HG02970 (cell line): ENCODE results near the gene PRRX1.

ENCODE experiments used
- ATAC-seq: cut with Tn5 transposase; IDR thresholded peaks from one replicate; pipeline ENCODE4 v1.9.1; 2021; ENCODE audit warnings: mild to moderate bottlenecking, moderate library complexity, moderate number of reproducible peaks; ENCODE audit not compliant: unreplicated experiment, low FRiP score

The PRRX1 gene

DNA sequence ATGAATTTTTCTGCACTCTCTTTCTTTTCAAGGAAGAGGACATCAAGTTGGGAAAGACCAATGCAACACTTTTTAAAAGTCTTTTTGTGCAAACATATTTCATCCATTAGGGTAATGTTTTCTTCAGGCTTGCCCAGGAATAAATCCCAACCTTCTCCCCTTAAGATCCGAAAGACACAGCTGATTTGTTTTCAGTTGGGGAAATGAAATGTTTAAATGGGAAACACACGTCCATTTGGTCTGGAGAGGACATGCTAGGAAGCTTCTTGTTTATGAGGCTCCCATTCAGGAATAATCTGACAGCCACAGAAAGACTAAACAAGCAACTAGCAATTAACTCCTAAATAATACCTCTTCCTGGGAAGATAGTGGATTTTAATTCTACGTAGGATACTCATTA, 91.9 kb downstream of the PRRX1 start:
- ATAC-seq = no peak

DNA sequence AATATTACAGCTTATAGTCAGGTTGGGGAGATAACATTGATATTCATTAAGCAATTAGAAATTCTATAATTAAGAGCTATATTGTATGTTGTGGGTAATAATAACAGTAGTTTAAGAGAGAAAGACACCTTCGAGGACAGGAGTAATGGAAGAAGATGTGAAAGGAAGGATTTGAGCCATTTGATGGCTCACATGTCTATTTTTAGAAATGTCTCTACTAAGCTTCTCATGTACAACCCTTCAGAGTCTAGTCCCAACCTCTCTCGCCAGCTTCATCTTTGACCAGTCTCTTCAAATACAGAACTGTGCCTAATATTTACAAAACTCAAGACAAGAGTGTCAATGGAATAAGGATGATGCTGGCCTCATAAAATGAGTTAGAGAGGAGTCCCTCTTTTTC, 95.1 kb downstream of the PRRX1 start:
- no peak for ATAC-seq

DNA sequence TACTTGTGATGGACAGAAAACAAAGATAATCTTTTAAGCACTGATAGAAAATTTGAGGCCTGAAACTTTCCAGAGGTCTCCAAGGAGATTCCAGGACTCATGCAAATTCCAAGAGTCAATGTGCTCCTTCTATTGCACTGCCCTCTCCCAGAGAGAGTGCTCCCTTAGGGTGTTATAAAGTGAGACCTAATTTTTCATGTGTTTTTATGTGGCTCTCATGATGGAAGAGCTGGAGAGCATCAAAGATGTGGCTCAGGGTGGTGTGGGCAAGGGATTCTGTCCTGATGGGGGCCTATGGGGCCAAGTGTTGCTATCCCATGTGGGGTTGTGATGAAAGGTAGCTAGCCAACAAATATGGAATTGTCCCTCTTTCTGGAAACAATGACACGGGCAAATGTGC, 101.3 kb downstream of the PRRX1 start:
- no peak for ATAC-seq

DNA sequence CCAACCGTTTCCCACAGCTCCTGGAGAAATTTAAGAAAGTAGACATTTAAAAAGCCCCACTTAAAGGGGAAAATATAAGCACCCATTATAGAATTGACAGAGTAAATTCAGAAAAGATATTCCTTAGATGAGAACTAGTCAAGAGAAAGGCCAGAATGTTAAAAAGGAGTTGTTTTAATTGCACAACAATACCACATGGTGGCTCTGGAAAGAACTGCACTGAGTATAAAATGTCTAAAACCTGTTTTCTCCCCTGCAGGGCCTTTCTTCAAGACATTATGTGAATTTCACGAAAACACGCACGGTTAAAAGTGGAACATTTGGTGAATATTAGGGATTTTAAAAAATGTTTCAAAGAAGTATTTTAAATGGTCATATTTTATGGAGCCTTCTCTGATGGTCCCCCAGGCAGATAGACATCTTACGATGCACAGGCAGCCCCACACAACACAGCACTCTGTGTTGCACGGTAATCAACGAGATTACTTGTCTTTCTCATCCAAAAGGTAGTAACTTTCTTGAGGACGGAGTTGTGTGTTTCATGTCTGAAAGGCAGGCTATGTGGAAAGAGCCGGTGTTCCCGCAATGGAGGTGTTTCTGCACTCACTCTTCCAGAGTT, 101.9 kb downstream of the PRRX1 start:
- ATAC-seq = no peak

DNA sequence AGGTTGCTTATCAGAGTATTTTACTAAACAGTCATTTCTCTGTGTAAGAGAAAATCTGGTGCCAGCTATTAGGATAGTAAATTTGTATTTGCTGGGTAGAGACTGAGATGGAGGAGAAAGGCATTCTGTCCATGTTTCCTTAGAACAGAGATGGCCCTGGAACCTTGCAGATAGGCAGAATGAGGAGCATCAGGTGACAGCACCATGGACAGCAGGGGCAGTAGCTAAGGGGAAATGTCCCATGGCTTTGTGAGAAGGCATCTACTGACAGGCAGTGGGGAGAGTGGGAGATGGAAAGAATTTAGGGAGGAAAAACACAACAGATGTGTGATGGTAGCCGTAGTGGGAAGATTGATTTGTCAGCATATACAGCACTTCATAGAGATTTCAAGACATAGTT, 105.0 kb downstream of the PRRX1 start:
- no peak for ATAC-seq

DNA sequence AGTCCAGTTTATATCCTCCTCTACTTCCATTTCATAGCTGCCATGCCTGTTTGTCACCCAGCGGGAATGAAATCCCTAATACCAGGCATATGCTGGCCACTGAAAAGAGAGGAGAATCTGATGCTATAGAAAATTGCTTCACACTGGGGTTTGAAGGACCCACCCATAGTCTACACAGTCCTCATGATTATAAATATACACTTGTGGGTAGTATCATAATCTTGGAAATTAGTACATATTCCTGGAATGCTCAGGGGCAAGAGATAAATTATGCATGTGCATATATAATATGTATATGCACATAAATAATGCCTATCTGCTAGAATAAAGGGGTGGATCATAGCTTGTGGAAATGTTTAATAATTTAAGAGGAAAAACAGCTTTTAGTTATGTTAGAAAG, 105.8 kb downstream of the PRRX1 start:
- ATAC-seq = no peak

DNA sequence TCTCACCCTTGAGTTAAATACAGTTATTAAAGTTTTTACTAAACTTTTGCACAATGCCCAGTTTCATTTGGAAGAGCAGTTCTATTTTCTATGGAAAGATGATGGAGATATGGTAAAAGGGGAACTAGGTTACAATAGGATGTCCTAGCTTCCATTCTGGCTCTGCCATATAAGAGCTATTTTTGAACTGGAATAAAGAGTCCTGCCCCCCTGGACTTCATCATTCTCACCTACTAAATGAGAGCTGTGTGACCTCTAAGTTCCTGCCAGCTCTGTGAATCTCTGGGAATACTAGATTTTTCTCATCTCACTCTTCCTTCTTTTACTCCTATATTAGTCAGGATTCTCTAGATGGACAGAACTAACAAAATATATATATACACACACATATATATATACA, 106.3 kb downstream of the PRRX1 start:
- ATAC-seq = no peak

DNA sequence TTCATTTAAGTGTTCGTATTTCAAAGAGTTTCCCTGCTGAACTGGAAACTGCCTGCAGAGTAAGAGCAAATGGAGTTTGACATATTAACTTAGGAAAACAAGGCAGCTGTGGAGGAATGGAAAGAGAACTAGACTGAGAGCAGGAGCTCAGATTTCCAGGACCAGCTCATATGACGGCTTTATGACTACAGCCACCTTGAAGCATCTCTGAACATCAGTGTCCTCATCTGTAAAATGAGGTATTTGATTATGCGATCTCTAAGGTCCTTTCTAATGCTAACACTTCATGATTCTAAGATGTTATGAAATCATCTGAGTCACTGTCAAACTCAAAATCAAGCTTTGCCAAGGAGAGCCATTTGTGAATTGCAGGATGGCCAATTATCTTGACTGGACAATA, 112.3 kb downstream of the PRRX1 start:
- no peak for ATAC-seq

DNA sequence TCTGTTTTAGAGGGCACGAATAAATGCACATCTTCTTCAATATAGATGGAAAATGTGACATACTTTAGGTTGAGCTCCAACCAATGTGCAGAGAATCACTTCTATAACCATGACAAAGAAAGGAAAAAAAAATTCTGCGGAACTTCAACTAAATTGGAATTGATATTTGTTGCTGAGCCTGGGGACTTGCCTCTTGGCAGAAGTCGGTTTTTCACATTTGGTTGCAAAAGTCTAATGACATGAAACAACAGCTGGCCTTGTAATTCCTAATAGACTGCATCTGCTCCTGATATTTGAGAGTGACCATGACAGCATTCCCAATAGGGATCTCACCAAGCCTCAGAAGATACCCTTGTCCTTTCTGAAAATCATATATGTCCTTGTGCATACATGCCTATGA, 112.8 kb downstream of the PRRX1 start:
- no peak for ATAC-seq
